SKM-1 (cell line): ENCODE measurements around the gene NKIRAS1.

Source experiments
- DNase-seq: peaks from one replicate; lab custom pipeline; 2025; ENCODE audit not compliant: unreplicated experiment; lab: John Stamatoyannopoulos, UW

NKIRAS1 gene

DNA sequence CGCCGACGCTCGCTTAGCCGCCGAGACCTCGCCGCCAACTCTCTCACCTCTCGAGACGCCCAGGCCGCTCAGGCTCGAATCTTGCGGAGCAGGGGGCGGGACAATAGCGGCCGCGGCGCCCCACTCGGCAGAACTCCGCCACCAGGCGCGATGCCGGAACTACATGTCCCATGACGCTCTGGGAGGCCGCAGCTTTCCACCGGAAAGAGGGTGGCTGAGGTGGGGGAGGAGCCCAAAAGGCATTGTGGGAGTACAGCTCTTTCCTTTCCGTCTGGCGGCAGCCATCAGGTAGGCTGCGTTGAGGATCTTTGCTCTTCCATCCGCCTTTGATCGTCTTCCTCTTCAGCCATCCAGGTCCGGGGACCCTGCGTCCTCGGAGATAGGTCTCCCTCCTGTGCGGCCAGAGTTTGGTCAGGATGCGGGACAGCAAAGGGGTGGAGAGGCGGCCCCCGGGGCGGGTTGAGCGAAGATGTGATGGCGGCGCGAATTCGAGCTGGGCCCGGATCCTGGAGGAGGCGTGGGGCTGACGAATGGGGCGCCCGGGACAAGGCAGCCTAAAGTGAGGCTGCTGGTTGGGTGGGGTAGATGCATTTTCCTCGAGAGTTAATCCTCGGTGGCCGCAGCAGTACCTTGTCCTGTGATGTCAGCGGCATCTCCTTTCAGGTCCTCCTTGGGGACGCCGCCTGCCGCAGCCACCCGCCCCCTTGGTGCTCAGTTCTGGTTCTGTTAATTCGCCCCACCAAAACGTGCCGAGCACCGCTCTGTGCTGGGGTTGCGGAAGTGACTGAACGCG is at the start of gene NKIRAS1, which contains the start of gene RPL15:
Gene NKIRAS1 (minus strand): TSS at position 105 of the 793 bp plus-strand sequence. CDS start 6,086 bp downstream, outside the sequence.
Gene RPL15 (plus strand): TSS at position 247 of the 793 bp plus-strand sequence. CDS start 728 bp downstream, outside the sequence.
- DNase-seq, result peak; percentile 91

GRCh38 chr3:23966328-23966727 is 49.5 kb upstream of the NKIRAS1 start:
- DNase-seq, result no peak

- no peak for DNase-seq
Observed at GRCh38 chr3:23964537-23965235, 47.9 kb upstream of the NKIRAS1 start.

- no peak for DNase-seq
Observed at GRCh38 chr3:23961913-23962312, 45.1 kb upstream of the NKIRAS1 start.

DNA sequence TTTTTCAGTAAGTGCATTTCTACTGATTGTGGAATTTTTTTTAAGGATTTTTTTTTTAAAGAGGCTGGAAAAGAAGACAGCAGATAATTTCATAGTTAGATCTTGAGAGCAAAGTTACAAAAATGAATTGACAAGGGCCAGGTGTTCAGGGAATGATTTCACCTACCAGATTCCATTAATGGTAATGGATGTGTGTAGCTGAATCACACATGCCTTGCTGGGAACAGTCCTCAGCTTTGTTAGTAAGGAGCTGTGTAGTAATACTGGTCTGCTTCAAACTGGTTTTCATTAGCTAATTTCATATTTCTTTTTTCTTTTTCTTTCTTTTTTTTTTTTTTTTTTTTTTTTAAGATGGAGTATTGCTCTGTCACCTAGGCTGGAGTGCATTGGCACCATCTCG is 44.3 kb upstream of the NKIRAS1 start:
- no peak for DNase-seq

DNA sequence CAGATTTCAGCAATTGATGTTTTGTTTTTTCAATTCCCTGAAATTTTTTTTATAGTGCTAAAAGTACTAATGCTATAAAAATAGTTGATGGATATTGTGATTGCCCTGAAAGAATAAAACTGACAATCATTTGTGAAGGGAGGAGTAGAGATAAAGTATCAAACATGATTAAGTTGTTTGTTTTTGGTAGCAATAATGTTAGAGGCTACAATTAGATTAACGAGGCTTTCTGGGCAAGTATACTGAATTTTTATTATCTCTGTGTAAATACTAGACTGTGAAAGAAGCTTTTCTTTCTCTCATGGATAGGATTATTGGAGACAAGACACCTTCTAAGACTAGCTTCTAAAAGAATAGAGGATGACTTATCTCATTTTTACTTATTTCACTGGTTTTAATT is 43.9 kb upstream of the NKIRAS1 start:
- DNase-seq, result no peak

DNA sequence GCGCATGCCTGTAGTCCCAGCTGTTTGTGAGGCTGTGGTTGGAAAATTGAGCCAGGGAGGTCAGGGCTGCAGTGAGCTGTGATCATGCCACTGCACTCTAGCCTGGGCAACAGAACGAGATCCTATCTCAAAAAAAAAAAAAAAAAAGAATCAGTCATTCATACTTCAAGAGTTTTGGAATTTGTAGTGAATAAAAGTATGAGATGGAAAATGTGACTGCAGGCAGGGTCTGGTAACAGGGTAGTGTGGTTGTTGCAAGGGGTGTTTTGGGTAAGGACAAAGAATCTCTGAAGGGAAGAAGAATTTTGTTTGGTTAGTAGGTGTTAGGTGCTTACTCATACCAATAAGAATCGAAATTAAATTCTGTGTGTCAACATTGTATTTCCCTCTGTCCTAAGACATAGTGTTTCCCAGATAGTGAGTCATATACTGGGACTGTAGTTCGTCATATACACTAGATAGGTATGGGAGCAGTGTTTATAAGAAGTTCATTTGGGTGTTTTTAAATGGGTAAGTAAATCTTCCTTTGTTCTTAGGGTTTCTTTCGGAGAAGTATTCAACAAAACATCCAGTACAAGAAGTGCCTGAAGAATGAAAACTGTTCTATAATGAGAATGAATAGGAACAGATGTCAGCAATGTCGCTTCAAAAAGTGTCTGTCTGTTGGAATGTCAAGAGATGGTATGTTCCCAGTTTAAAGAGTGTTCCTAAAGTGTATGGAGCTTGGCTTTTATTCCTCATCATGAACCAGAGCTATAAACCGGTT is 42.5 kb upstream of the NKIRAS1 start:
- no peak for DNase-seq

DNA sequence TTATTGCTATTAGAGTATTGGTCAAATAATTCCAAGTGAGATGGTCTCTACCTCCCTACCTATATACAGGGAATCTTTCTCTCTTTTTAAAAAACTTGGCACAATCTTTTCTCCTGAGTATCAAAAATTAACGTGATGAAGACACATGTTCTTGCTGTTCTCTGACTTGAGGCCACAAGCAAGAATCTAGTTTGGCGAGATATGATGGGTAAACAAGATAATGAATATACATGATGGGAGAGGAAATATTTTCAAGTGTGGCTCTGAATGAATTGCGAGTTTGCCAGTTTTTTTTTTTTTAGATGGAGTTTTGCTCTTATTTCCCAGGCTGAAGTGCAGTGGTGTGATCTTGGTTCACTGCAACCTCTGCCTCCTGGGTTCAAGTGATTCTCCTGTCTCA is 39.9 kb upstream of the NKIRAS1 start:
- no peak for DNase-seq

DNA sequence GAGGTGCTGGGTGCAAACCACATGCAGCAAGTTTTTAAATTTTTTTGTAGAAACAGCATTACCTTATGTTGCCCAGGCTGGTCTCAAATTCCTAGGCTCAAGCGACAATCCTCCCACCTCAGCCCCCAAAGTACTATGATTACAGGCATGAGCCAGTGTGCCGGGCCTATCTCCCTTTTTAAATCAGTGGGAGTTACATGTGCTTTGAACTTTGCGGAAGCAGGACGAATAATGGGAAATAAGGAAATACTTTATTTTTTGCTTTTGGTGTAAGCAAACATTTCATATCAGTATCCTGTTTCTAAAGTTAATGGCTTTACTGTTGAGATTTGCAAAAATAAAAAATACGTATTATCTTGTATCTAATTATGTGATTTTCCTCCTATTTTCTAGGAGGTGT is 37.4 kb upstream of the NKIRAS1 start:
- no peak for DNase-seq

- no peak for DNase-seq
Observed at GRCh38 chr3:23953523-23953922, 36.7 kb upstream of the NKIRAS1 start.

GRCh38 chr3:23952646-23953045 is 35.9 kb upstream of the NKIRAS1 start:
- no peak for DNase-seq

DNA sequence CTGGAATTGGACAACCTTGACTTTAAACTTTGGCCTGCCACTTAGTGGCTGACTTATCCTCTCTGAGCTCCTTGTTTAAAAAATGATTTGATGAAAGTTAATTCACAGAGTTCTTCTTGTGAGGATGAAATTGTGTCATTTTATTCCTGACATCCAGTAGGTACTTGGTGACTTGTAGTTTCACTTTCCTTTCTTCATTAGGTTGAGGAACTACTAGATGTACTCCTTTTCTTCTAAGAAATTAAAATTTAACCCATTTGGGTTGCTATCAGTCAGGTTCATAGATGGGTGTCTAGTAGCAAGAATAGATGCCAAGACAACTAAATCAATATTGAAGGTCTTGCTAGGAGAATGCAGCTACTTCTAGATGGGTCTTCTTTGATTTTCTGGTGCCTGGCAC is 33.5 kb upstream of the NKIRAS1 start:
- no peak for DNase-seq

GRCh38 chr3:23949784-23950183 is 33.0 kb upstream of the NKIRAS1 start:
- DNase-seq, result no peak

DNA sequence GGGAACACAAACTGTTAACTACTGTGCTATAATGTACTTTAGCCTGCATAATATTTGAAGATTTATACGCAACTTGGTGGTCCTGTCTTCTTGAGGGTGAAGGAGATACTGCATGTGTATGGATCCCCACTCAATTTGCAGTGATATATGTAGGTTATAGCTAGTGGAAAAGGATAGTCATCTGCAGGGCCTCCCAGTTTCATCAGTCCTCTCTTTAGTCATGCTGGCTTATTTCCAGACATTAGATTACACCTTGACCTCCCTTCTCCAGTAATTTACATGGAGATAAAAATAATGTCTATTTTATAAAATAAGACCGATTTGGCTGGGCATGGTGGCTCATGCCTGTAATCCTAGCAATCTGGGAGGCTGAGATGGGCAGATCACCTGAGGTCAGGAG is 32.0 kb upstream of the NKIRAS1 start:
- DNase-seq, result no peak

- DNase-seq, result peak; percentile 86
Observed at GRCh38 chr3:23945913-23946687, 29.3 kb upstream of the NKIRAS1 start.

GRCh38 chr3:23945663-23945912 is 28.8 kb upstream of the NKIRAS1 start:
- DNase-seq, result no peak

- DNase-seq, result peak; percentile 59
Observed at GRCh38 chr3:23944861-23945662, 28.3 kb upstream of the NKIRAS1 start, which contains the start of gene NR1D2. Gene NR1D2 (plus strand): TSS chr3:23945286. CDS start chr3:23945579, 293 bp downstream.

DNA sequence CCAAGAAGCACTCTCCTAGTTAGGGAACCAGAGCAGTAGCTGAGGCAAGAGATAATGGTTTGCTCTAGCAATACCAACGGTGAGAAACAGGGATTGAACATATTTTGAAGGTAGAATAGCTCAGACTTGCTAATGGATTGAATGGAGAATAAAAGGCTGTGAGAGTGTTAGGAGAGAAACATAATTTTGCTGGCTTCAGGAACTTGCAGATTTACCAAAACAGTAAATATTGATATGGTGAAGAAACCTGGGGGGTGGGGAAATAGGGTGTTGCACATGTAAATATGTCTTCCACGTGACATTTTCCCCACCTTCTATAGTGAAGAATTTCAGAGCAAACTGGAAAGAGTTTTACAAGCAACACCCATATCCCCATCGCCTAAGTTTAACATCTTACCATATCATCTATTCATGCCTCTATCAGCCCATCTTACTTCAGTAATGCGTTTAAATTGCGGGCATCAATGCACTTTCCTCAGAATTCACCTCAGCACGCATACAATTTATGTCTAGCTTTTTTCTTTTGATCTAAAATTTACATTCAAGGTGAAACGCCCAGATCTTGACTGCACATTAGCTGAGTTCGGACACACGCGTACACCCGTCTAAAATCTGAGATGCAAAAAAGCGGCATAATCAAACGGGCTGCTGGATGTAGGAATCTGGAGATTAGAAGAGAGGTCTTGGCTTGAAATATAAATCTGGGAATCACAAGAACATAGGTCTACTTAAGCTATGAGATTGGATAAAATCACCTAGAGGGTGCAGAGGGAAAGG is 27.4 kb upstream of the NKIRAS1 start:
- DNase-seq, result no peak

- DNase-seq, result no peak
Observed at GRCh38 chr3:23942546-23942945, 25.8 kb upstream of the NKIRAS1 start.
